Measurements from ENCODE around the gene GOLGA7B.
"Not testable (repeated sequence)": the region's sequence is repeated elsewhere in the genome, so short reads cannot be mapped to it uniquely, and the experiment has no call there.

The GOLGA7B gene

GRCh38 chr10:97831259-97831658 is 18.4 kb upstream of the GOLGA7B start:
- DNase-seq: no peak

GRCh38 chr10:97836446-97836845 is 13.2 kb upstream of the GOLGA7B start:
- no peak for DNase-seq

GRCh38 chr10:97838091-97838490 is 11.6 kb upstream of the GOLGA7B start:
- no peak for DNase-seq

GRCh38 chr10:97841166-97841565 is 8.5 kb upstream of the GOLGA7B start:
- DNase-seq: not testable (repeated sequence)

- not testable (repeated sequence) for DNase-seq
Measured at GRCh38 chr10:97842114-97842513, 7.5 kb upstream of the GOLGA7B start.

- no peak for DNase-seq
Measured at GRCh38 chr10:97842656-97843280, 6.9 kb upstream of the GOLGA7B start.

- no peak for DNase-seq
Measured at GRCh38 chr10:97843281-97843671, 6.4 kb upstream of the GOLGA7B start.

- not testable (repeated sequence) for DNase-seq
Measured at GRCh38 chr10:97843972-97844371, 5.7 kb upstream of the GOLGA7B start.

- DNase-seq: no peak
Measured at GRCh38 chr10:97844678-97845077, 5.0 kb upstream of the GOLGA7B start.

- DNase-seq: no peak
Measured at GRCh38 chr10:97849103-97849686, 448 bp upstream of the GOLGA7B start.

- DNase-seq: no peak
Measured at GRCh38 chr10:97850446-97850845, 803 bp downstream of the GOLGA7B start.

GRCh38 chr10:97851341-97852001 is 1.8 kb downstream of the GOLGA7B start:
- DNase-seq: no peak

- no peak for DNase-seq
Measured at GRCh38 chr10:97852277-97852676, 2.6 kb downstream of the GOLGA7B start.

- DNase-seq: no peak
Measured at GRCh38 chr10:97852840-97853405, 3.3 kb downstream of the GOLGA7B start.

- DNase-seq: no peak
Measured at GRCh38 chr10:97854743-97855142, 5.1 kb downstream of the GOLGA7B start.

GRCh38 chr10:97858001-97858439 is 8.4 kb downstream of the GOLGA7B start:
- DNase-seq: no peak

- DNase-seq: no peak
Measured at GRCh38 chr10:97861097-97861750, 11.6 kb downstream of the GOLGA7B start.

GRCh38 chr10:97861924-97862323 is 12.3 kb downstream of the GOLGA7B start:
- DNase-seq: no peak

GRCh38 chr10:97863808-97864207 is 14.2 kb downstream of the GOLGA7B start:
- no peak for DNase-seq

- DNase-seq: no peak
Measured at GRCh38 chr10:97865488-97865887, 15.8 kb downstream of the GOLGA7B start.

GRCh38 chr10:97866524-97867219 is 17.0 kb downstream of the GOLGA7B start:
- DNase-seq: no peak

- no peak for DNase-seq
Measured at GRCh38 chr10:97867220-97867800, 17.7 kb downstream of the GOLGA7B start.

All from right kidney (tissue), 1 donor.